PFSK-1 (cell line): ENCODE measurements around the gene RTN1.

Experiments
- POLR2AphosphoS5 ChIP-seq: IDR thresholded peaks from 2 replicates; pipeline ENCODE4 v1.6.1; 2012; ENCODE audit warnings: low read depth, mild to moderate bottlenecking, control low read depth, low read length, moderate library complexity
- SIN3A ChIP-seq: IDR thresholded peaks from 2 replicates; pipeline ENCODE4 v1.6.1; 2012; ENCODE audit warnings: mild to moderate bottlenecking, low read length, moderate library complexity, borderline replicate concordance; ENCODE audit not compliant: insufficient read depth
- TAF1 ChIP-seq: IDR thresholded peaks from 2 replicates; pipeline ENCODE4 v1.6.1; 2012; ENCODE audit warnings: low read length, control low read depth, borderline replicate concordance; ENCODE audit not compliant: insufficient read depth
- TF ChIP-seq, protein P1 (sequence below), 2 experiments: IDR thresholded peaks; 2 replicates each; pipeline versions ENCODE4 v1.6.1 to v1.8.0; 2011 to 2012; ENCODE audit warnings: low read depth in 2 of 2, low read length in 2 of 2, control low read depth in 1 of 2, inconsistent platforms in 1 of 2, mild to moderate bottlenecking in 1 of 2, moderate library complexity in 1 of 2; ENCODE audit not compliant: insufficient read depth in 1 of 2

DNA sequence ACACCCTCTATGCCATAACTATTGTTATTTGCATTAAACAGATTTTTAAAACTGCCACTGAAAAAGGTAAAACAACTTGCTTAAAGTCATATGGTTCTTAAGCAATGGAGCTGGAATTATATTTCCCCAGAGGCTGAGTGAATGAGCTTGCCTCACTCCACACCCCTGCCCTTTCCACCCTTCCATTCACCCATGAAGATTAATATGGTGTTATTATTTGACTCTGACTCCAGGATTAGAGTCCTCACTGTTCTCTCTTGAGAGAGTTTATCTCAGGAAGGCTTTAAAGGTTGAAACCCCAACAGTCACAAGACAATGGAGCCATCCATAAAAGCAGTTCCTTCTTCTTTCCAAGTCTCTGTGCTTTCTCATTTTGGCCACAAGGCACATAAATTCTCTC lies 84.9 kb downstream of the RTN1 start:
- no peak for TF ChIP-seq TAF1
- TF ChIP-seq POLR2AphosphoS5, result no peak
- no peak for TF ChIP-seq SIN3A
- TF ChIP-seq, protein P1, sequence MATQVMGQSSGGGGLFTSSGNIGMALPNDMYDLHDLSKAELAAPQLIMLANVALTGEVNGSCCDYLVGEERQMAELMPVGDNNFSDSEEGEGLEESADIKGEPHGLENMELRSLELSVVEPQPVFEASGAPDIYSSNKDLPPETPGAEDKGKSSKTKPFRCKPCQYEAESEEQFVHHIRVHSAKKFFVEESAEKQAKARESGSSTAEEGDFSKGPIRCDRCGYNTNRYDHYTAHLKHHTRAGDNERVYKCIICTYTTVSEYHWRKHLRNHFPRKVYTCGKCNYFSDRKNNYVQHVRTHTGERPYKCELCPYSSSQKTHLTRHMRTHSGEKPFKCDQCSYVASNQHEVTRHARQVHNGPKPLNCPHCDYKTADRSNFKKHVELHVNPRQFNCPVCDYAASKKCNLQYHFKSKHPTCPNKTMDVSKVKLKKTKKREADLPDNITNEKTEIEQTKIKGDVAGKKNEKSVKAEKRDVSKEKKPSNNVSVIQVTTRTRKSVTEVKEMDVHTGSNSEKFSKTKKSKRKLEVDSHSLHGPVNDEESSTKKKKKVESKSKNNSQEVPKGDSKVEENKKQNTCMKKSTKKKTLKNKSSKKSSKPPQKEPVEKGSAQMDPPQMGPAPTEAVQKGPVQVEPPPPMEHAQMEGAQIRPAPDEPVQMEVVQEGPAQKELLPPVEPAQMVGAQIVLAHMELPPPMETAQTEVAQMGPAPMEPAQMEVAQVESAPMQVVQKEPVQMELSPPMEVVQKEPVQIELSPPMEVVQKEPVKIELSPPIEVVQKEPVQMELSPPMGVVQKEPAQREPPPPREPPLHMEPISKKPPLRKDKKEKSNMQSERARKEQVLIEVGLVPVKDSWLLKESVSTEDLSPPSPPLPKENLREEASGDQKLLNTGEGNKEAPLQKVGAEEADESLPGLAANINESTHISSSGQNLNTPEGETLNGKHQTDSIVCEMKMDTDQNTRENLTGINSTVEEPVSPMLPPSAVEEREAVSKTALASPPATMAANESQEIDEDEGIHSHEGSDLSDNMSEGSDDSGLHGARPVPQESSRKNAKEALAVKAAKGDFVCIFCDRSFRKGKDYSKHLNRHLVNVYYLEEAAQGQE (IDR thresholded peaks at IDR 0.05; ENCODE audit: insufficient read depth in 1 of 2, low read depth in 2 of 2, low read length in 2 of 2), result no peak
